Activated CD4-positive, alpha-beta T cell treated with anti-CD3 and anti-CD28 coated beads for 4 hours (primary cell): ENCODE measurements around the gene IFT52.
"Not testable (repeated sequence)": the region's sequence is repeated elsewhere in the genome, so short reads cannot be mapped to it uniquely, and the experiment has no call there.

Experiments used
- DNase-seq, 2 donors: peaks; one replicate each; pipeline ENCODE4 v3.0.0-alpha.2; 2020

The IFT52 gene

GRCh38 chr20:43653966-43654365, 63.2 kb downstream of the IFT52 start:
- DNase-seq: no peak

GRCh38 chr20:43655176-43655575, 64.4 kb downstream of the IFT52 start:
- not testable (repeated sequence) for DNase-seq

DNA sequence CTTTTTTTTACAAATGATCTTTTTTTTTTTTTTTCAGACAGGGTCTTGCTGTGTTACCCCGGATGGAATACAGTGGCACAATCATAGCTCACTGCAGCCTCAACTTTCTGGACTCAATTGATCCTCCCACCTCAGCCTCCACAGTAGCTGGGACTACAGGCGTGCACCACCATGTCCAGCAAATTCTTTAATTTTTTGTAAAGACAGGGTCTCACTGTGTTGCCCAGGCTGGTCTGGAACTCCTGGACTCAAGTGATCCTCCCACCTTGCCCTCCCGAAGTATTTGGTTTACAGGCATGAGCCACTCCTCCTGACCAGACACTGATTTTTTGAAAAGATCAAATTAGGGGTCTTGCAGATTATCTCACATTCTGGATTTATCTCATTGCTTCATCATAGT, 65.2 kb downstream of the IFT52 start:
- no peak for DNase-seq

- peak; percentile 11 to 13 for DNase-seq
These were observed 67.5 kb downstream of the IFT52 start for GRCh38 chr20:43658069-43658722.

GRCh38 chr20:43658723-43659419, 68.1 kb downstream of the IFT52 start:
- DNase-seq: no peak

DNA sequence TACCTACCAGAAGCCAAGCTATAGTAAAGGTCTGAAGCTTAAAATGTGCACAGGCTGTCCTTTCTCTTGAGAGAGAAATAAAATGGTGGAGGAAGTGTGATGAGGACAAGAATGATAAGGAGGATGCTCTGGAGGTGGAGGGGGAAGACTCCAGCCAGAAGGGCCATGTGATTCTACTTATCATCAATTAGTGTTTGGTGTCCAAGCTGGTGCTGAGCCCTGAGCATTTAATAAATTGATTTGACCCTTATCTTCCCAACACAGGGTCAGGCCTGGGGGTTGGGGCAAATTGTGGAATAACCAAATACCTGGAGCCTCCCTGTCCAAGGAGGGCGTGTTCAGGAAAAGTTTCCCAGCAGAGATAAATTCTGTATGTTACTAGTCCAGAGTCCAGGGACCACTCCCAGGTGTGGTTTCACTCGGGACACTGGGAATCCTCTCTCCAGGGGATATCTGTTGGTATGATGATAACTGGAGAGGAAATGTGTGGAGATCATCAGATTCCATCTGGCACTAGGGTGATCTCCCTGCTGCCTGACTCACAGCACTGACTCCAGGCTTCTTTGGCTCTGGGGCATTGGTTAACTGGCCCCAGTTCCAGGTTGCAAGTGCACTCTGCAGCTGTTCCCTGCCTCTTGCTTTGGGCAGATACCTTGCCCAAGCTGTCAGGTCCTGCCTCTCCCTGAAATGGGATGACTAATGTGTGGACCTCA, 72.4 kb downstream of the IFT52 start:
- no peak for DNase-seq

- DNase-seq: no peak
These were observed 74.9 kb downstream of the IFT52 start for GRCh38 chr20:43665466-43666176.

DNA sequence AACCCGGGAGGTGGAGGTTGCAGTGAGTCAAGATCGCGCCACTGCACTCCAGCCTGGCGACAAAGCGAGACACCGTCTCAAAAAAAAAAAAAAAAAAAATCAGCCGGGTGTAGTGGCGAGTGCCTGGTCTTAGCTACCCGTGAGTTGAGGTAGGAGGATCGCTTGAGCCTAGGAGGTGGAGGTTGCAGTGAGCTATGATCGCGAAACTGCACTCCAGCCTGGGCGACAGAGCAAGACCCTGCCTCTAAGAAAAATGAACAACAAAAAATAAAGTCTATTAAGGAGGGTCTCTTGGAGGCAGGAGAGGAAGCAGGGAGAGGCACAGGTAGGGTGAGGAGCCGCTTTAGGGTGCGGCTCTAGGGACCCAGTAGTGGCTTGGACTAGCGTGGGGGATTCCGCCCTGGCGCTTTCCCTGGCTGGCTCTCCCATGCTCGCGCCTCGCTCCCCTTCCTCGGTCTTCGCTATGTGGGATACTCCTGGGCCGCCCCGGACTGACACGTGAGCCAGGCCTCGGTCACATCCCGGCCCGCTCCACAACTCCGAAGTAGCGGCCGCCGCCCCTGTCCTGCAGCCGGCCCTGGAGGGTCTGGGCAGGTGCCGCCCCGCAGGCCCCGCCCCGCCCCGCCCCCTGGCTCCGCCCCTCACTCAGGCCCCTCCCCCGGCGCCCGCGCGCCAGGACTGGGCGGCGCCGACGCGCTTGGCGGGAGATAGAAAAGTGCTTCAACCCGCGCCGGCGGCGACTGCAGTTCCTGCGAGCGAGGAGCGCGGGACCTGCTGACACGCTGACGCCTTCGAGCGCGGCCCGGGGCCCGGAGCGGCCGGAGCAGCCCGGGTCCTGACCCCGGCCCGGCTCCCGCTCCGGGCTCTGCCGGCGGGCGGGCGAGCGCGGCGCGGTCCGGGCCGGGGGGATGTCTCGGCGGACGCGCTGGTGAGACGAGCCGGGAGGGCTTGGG, 75.9 kb downstream of the IFT52 start, which contains the start of gene MYBL2:
MYBL2 (plus strand) TSS at position 739 of the 953 bp plus-strand sequence; CDS start at position 909, 170 bp downstream.
- DNase-seq: peak; percentile 57 to 62

DNA sequence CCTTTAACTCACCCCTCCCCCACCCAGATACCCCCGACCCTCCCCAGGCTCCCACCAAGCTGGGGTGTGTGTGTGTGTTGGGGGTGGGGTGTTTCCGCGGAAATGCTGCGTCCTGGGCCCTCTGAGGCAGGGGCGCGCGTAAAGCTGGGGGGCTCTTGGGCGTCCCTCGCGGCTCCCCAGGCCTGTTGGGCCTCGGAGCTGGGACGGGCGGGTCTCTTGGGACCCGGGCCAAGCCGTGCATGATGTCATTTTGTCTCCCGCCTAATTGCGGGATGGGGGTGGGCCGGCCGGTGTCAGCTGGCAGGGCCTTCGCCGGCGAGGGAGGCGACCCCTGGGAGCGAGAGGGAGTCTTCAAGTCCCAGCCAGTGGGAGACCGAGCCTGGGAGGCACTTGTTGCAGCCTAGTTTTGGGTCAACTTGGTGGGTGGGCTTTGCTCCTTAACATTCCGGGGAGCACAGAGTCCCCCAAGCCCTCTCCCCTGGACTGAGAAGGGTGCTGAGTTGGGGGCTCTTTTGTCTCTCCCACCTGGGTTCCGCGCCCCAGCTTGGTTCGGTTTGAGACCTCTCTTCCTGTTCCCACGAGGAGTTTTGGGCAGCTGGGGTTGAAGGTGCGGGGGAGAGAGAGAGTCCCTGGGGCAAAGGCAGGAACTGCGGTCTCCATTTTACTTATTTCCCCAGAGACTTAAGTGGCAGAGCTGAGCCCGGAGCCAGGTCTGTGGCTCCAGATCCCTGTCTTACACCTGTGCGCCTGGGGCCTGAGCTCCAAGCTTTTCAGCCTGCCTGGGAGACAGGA, 76.8 kb downstream of the IFT52 start:
- no peak for DNase-seq

DNA sequence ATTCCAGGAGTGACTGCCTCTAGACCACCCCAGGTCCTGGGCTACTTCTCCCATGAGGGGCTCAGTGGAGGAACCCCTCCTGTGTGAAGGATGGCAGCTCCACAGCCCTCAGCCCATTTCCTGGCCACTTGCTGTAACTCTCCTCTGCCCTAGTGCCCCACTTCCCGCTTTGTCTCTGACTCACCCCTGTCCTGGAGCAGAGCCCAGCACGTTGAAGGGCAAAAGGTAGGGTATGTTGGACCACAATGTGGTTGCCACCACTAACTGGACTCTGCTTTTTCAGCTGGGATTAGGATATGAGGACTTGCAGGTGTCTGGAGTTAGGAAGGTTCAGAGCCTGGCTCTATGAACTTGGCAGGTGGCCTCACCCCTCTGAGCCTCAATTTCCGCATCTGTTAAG, 78.6 kb downstream of the IFT52 start:
- DNase-seq: no peak

- no peak for DNase-seq
These were observed 79.7 kb downstream of the IFT52 start for GRCh38 chr20:43670423-43670822.

DNA sequence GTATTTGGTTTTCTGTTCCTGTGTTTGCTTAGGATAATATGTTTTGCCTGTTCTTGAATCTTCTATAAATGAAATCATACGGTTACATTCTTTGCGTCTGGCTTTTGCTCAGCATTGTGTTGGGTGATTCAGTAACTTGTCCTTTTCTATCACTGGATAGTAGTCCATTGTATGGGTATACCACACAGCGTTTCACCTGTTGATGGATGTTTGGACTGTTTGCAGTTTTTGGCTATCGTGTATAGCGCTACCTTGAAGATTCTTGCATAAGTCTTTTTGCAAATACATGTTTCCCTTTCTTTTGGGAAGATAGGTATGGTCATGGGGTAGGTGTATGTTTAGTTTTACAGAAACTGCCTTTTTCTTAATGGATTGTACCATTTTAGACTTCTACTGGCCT, 85.6 kb downstream of the IFT52 start:
- DNase-seq: no peak

DNA sequence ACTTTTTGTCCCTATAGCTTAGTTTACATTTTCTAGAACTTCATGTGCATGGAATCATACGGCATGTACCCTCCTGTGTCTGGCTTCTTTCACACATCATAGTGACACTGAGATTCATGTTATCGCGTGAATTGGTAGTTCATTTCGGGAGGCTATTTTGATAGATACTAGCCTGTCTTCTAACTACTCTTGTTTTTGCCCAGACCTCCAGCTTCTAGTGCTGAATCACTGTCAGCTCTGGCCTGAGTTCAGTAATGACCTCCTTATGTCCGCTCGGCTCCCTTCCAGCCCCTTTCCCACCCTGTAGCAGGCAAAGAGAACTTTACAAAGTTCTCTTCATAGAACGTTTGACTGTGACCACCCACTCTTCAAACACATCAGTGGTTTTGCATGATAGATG, 90.2 kb downstream of the IFT52 start:
- DNase-seq: no peak

GRCh38 chr20:43681468-43681942, 90.8 kb downstream of the IFT52 start:
- DNase-seq: no peak

- DNase-seq: no peak
These were observed 91.3 kb downstream of the IFT52 start for GRCh38 chr20:43681991-43682410.

DNA sequence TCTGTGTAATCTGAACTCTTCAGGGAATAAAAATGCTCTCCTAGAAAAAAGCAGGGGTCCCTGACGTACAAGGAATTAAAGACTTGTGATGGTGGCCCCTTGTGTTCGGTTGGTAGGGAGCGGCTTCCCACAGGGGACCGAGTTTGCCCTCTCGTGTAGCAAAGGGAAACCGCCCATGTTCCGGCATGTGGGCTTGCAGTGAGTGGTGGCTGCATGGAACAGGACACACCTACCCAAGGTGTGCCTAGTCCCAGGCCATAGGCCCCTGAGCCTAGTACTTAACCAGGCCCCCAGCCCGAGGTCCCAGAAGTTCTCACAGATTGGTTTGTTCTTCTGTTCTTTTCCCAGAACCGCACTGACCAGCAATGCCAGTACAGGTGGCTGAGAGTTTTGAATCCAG, 91.7 kb downstream of the IFT52 start:
- DNase-seq: no peak

- no peak for DNase-seq
These were observed 96.1 kb downstream of the IFT52 start for GRCh38 chr20:43686820-43687219.

- no peak for DNase-seq
These were observed 98.4 kb downstream of the IFT52 start for GRCh38 chr20:43689165-43689564.

GRCh38 chr20:43690943-43691598, 100.3 kb downstream of the IFT52 start:
- no peak for DNase-seq

DNA sequence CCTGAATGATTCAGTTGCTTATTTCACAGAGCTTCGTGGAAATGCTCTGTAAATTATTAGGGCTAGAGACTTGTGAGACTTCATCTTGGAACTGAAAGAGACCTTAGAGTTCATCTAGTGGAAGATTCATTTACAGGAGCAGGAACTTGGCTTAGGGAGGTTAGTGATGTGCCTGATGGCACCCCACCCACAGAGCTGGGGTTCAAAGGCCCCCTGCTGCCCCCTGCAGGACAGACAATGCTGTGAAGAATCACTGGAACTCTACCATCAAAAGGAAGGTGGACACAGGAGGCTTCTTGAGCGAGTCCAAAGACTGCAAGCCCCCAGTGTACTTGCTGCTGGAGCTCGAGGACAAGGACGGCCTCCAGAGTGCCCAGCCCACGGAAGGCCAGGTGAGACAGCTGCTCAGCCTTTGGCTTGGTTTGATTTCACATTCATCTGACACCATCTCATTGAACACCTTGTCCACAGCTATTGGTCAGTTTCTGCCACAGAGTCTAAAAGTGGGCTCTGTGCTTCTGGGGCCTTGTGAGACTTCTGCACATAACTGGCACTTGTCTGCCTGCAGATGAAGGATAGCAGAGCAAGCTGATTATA, 101.3 kb downstream of the IFT52 start:
- peak; percentile 44 to 52 for DNase-seq
